Stomach (tissue), 4 donors: ENCODE results near the gene BDH1.

Experiments
- CTCF ChIP-seq, 7 experiments: fragments of 450-650 bp in 4 of 7; fragments of 200-600 bp in 3 of 7; sonication (generic) in 3 of 7; IDR thresholded peaks; one replicate each; pipeline ENCODE4 v1.5.1; 2016 to 2019; ENCODE audit warnings: antibody characterized with exemption in 7 of 7, control low read depth in 2 of 7, mild to moderate bottlenecking in 1 of 7
- POLR2A ChIP-seq, 4 donors: fragments of 450-650 bp; IDR thresholded peaks; one replicate each; pipeline ENCODE4 v1.6.1; 2016; ENCODE audit warnings: antibody characterized with exemption in 4 of 4, control low read depth in 2 of 4, mild to moderate bottlenecking in 1 of 4, moderate library complexity in 1 of 4
- POLR2AphosphoS5 ChIP-seq, 3 donors: sonication (generic); formaldehyde crosslinking; IDR thresholded peaks; one replicate each; pipeline ENCODE4 v1.6.1; 2016; ENCODE audit warnings: antibody characterized with exemption in 3 of 3

GRCh38 chr3:197527569-197527968, 28.2 kb downstream of the BDH1 start:
- no peak for TF ChIP-seq CTCF (IDR thresholded peaks at IDR 0.05)
- TF ChIP-seq POLR2A (IDR thresholded peaks at IDR 0.05): no peak
- no peak for TF ChIP-seq POLR2AphosphoS5 (IDR thresholded peaks at IDR 0.05)
